Thoracic aorta (tissue), 2 donors: ENCODE data around the gene CDSN. TPM values are rescaled to one million over a fixed set of nuclear protein-coding genes. Genes with fewer than 3 reads are reported as not detected.

ENCODE experiments used
- ATAC-seq: fragments of 150-250 bp; one replicate; pipeline ENCODE4 v1.8.0; 2017; ENCODE audit warnings: low read depth; ENCODE audit not compliant: insufficient number of reproducible peaks, low FRiP score
- DNase-seq: peaks from one replicate; pipeline ENCODE4 v3.0.0-alpha.2; 2020; ENCODE audit warnings: low spot score
- H3K27ac ChIP-seq, 2 donors: fragments of 200-600 bp; sonication (generic); 1 replicate in 1 of 2; 2 replicates in 1 of 2; pipeline ENCODE4 v1.5.1; 2016; ENCODE audit warnings: mild to moderate bottlenecking in 2 of 2, moderate library complexity in 2 of 2
- H3K27me3 ChIP-seq: fragments of 200-600 bp; sonication (generic); replicated peaks from 2 replicates; pipeline ENCODE4 v1.6.0; 2016; ENCODE audit warnings: mild to moderate bottlenecking; ENCODE audit not compliant: insufficient read depth
- H3K36me3 ChIP-seq: fragments of 200-600 bp; sonication (generic); one replicate; pipeline ENCODE4 v1.5.1; 2016
- H3K4me1 ChIP-seq, 2 donors: fragments of 200-600 bp; sonication (generic); 1 replicate in 1 of 2; 2 replicates in 1 of 2; pipeline versions ENCODE4 v1.5.1 to v1.6.0; 2016; ENCODE audit warnings: low read depth in 2 of 2, mild to moderate bottlenecking in 1 of 2; ENCODE audit not compliant: control insufficient read depth in 1 of 2
- H3K4me3 ChIP-seq: fragments of 200-600 bp; sonication (generic); 2 replicates; pipeline ENCODE4 v1.5.1; 2016; ENCODE audit warnings: mild to moderate bottlenecking
- H3K9me3 ChIP-seq: fragments of 200-600 bp; sonication (generic); 2 replicates; pipeline ENCODE4 v1.5.1; 2016
- CTCF ChIP-seq: fragments of 200-600 bp; sonication (generic); IDR thresholded peaks from one replicate; pipeline ENCODE4 v1.5.1; 2019; ENCODE audit warnings: antibody characterized with exemption
- total RNA-seq, 2 donors: library from RNA; depleted of rRNA; stranded (reverse); fragments of >200 nt; gene quantifications; one replicate each; pipeline versions ENCODE4 v1.1.0 to v1.2.3, GENCODE V29; 2016

Gene CDSN
- total RNA-seq, 2 donors from 2014 or later, result 0.28 to 1.6 TPM

- no peak for DNase-seq
- no peaks in the 10 kb centered on the region for H3K27me3 ChIP-seq
- H3K4me3 ChIP-seq, result no peak overlapping the region
- TF ChIP-seq CTCF, result no peak
- H3K27ac ChIP-seq, result no peak overlapping the region
- H3K36me3 ChIP-seq, result no peaks in the 10 kb centered on the region
- ATAC-seq, result no peak
- no peaks in the 10 kb centered on the region for H3K9me3 ChIP-seq
- no peaks in the 10 kb centered on the region for H3K4me1 ChIP-seq
Observed at GRCh38 chr6:31096215-31096614, 24.0 kb downstream of the CDSN start.

GRCh38 chr6:31094389-31094881 lies 25.8 kb downstream of the CDSN start:
- Histone ChIP-seq H3K9me3 (no peaks in the 10 kb centered on the region), H3K4me1 (no peaks in the 10 kb centered on the region), H3K27me3 (no peaks in the 10 kb centered on the region), H3K4me3 (no peak overlapping the region), H3K36me3 (no peaks in the 10 kb centered on the region), H3K27ac (no peak overlapping the region)
- TF ChIP-seq CTCF, result no peak
- ATAC-seq (no peak), DNase-seq (no peak)

GRCh38 chr6:31092769-31093505 lies 27.3 kb downstream of the CDSN start:
- no peak overlapping the region for H3K4me3 ChIP-seq
- ATAC-seq, result no peak

GRCh38 chr6:31092238-31092637 lies 28.0 kb downstream of the CDSN start:
- H3K27me3 ChIP-seq, result no peaks in the 10 kb centered on the region
- H3K9me3 ChIP-seq, result no peaks in the 10 kb centered on the region
- no peak for ATAC-seq
- H3K4me1 ChIP-seq, result peaks cover 0 to 2% of the 10 kb centered on the region in 2 donors
- H3K36me3 ChIP-seq, result no peaks in the 10 kb centered on the region
- no peak overlapping the region for H3K27ac ChIP-seq
- no peak for DNase-seq
- TF ChIP-seq CTCF, result no peak
- H3K4me3 ChIP-seq, result no peak overlapping the region

More at GRCh38 chr6:31092769-31093505, 27.3 kb downstream of the CDSN start:
- no peaks in the 10 kb centered on the region for H3K4me1 ChIP-seq
- no peak for DNase-seq
- no peak for TF ChIP-seq CTCF
- H3K36me3 ChIP-seq, result no peaks in the 10 kb centered on the region
- no peak overlapping the region for H3K27ac ChIP-seq
- no peaks in the 10 kb centered on the region for H3K27me3 ChIP-seq
- H3K9me3 ChIP-seq, result no peaks in the 10 kb centered on the region

- DNase-seq, result no peak
- no peak for ATAC-seq
- H3K27ac ChIP-seq, result no peak overlapping the region
- H3K9me3 ChIP-seq, result no peaks in the 10 kb centered on the region
- TF ChIP-seq CTCF, result no peak
- peaks cover 0 to 6% of the 10 kb centered on the region in 2 donors for H3K4me1 ChIP-seq
- no peak overlapping the region for H3K4me3 ChIP-seq
- no peaks in the 10 kb centered on the region for H3K27me3 ChIP-seq
- no peaks in the 10 kb centered on the region for H3K36me3 ChIP-seq
Observed at GRCh38 chr6:31091680-31092079, 28.6 kb downstream of the CDSN start.
